ENCODE results near the gene ARHGEF12. TPM values are rescaled to one million over a fixed set of nuclear protein-coding genes. Genes with fewer than 3 reads are reported as not detected.

The ARHGEF12 gene
- total RNA-seq, 3 donors from 2014 or later = 15.7 to 19.9 (median 18.7) TPM

GRCh38 chr11:120329556-120329955, 6.7 kb upstream of the ARHGEF12 start:
- Mint-ChIP-seq H3K4me1 (ENCODE audit: low read depth) (peaks cover 20% of the 10 kb centered on the region), H3K27me3 (ENCODE audit: low read depth) (peaks cover 45% of the 10 kb centered on the region), H3K9me3 (no peaks in the 10 kb centered on the region), H3K4me3 (no peak overlapping the region), H3K36me3 (ENCODE audit: insufficient read depth) (no peaks in the 10 kb centered on the region)
- ATAC-seq (no peak), DNase-seq (no peak)

GRCh38 chr11:120330045-120330444, 6.2 kb upstream of the ARHGEF12 start:
- Mint-ChIP-seq H3K27me3 (ENCODE audit: low read depth) (peaks cover 41% of the 10 kb centered on the region), H3K4me1 (ENCODE audit: low read depth) (peaks cover 21% of the 10 kb centered on the region), H3K36me3 (ENCODE audit: insufficient read depth) (no peaks in the 10 kb centered on the region), H3K9me3 (no peaks in the 10 kb centered on the region), H3K4me3 (no peak overlapping the region)
- no peak for DNase-seq
- ATAC-seq = no peak

GRCh38 chr11:120331301-120331996, 4.8 kb upstream of the ARHGEF12 start:
- no peak for ATAC-seq
- Mint-ChIP-seq H3K27me3 (ENCODE audit: low read depth) (peaks cover 33% of the 10 kb centered on the region), H3K4me3 (no peak overlapping the region), H3K9me3 (no peaks in the 10 kb centered on the region), H3K36me3 (ENCODE audit: insufficient read depth) (no peaks in the 10 kb centered on the region), H3K4me1 (ENCODE audit: low read depth) (peaks cover 14% of the 10 kb centered on the region)
- no peak for DNase-seq

- no peaks in the 10 kb centered on the region for H3K9me3 Mint-ChIP-seq
- peaks cover 19% of the 10 kb centered on the region for H3K4me1 Mint-ChIP-seq (ENCODE audit: low read depth)
- H3K36me3 Mint-ChIP-seq (ENCODE audit: insufficient read depth) = no peaks in the 10 kb centered on the region
- no peak overlapping the region for H3K4me3 Mint-ChIP-seq
- ATAC-seq (no peak), DNase-seq (no peak)
- H3K27me3 Mint-ChIP-seq (ENCODE audit: low read depth) = peaks cover 40% of the 10 kb centered on the region
These were observed 3.1 kb upstream of the ARHGEF12 start for GRCh38 chr11:120332822-120333716.

- no peak for ATAC-seq
- Mint-ChIP-seq H3K4me3 (no peak overlapping the region), H3K4me1 (ENCODE audit: low read depth) (peaks cover 23% of the 10 kb centered on the region), H3K36me3 (ENCODE audit: insufficient read depth) (no peaks in the 10 kb centered on the region), H3K9me3 (no peaks in the 10 kb centered on the region), H3K27me3 (ENCODE audit: low read depth) (peaks cover 41% of the 10 kb centered on the region)
- no peak for DNase-seq
These were observed 2.4 kb upstream of the ARHGEF12 start for GRCh38 chr11:120333801-120334200.

GRCh38 chr11:120334332-120334731, 1.9 kb upstream of the ARHGEF12 start:
- Mint-ChIP-seq H3K4me1 (ENCODE audit: low read depth) (peaks cover 25% of the 10 kb centered on the region), H3K9me3 (no peaks in the 10 kb centered on the region), H3K27me3 (ENCODE audit: low read depth) (peaks cover 40% of the 10 kb centered on the region), H3K4me3 (no peak overlapping the region), H3K36me3 (ENCODE audit: insufficient read depth) (no peaks in the 10 kb centered on the region)
- ATAC-seq = no peak
- no peak for DNase-seq

- ATAC-seq = no peak
- Mint-ChIP-seq H3K36me3 (ENCODE audit: insufficient read depth) (no peaks in the 10 kb centered on the region), H3K4me1 (ENCODE audit: low read depth) (peaks cover 31% of the 10 kb centered on the region), H3K4me3 (peak overlapping the region; percentile 75), H3K9me3 (no peaks in the 10 kb centered on the region), H3K27me3 (ENCODE audit: low read depth) (peaks cover 43% of the 10 kb centered on the region)
- DNase-seq = peak; percentile 52
These were observed 1.2 kb upstream of the ARHGEF12 start for GRCh38 chr11:120334894-120335462.

GRCh38 chr11:120335556-120335907, 681 bp upstream of the ARHGEF12 start:
- no peaks in the 10 kb centered on the region for H3K9me3 Mint-ChIP-seq
- H3K4me3 Mint-ChIP-seq = peak overlapping the region; percentile 75
- ATAC-seq (peak; percentile 10 to 14), DNase-seq (no peak)
- peaks cover 36% of the 10 kb centered on the region for H3K4me1 Mint-ChIP-seq (ENCODE audit: low read depth)
- no peaks in the 10 kb centered on the region for H3K36me3 Mint-ChIP-seq (ENCODE audit: insufficient read depth)
- peaks cover 45% of the 10 kb centered on the region for H3K27me3 Mint-ChIP-seq (ENCODE audit: low read depth)

- Mint-ChIP-seq H3K4me3 (peak overlapping the region; percentile 90), H3K36me3 (ENCODE audit: insufficient read depth) (no peaks in the 10 kb centered on the region), H3K4me1 (ENCODE audit: low read depth) (peaks cover 38% of the 10 kb centered on the region), H3K27me3 (ENCODE audit: low read depth) (peaks cover 50% of the 10 kb centered on the region), H3K9me3 (no peaks in the 10 kb centered on the region)
- ATAC-seq (peak; percentile 65), DNase-seq (peak; percentile 26)
These were observed 585 bp downstream of the ARHGEF12 start for GRCh38 chr11:120336641-120337354.

GRCh38 chr11:120337355-120338106, 1.3 kb downstream of the ARHGEF12 start:
- Mint-ChIP-seq H3K4me3 (peak overlapping the region; percentile 90), H3K4me1 (ENCODE audit: low read depth) (peaks cover 38% of the 10 kb centered on the region), H3K36me3 (ENCODE audit: insufficient read depth) (no peaks in the 10 kb centered on the region), H3K27me3 (ENCODE audit: low read depth) (peaks cover 57% of the 10 kb centered on the region), H3K9me3 (peaks cover 4% of the 10 kb centered on the region)
- DNase-seq (no peak), ATAC-seq (no peak)

- Mint-ChIP-seq H3K4me1 (ENCODE audit: low read depth) (peaks cover 36% of the 10 kb centered on the region), H3K27me3 (ENCODE audit: low read depth) (peaks cover 52% of the 10 kb centered on the region)
- no peak for ATAC-seq
These were observed 2.1 kb downstream of the ARHGEF12 start for GRCh38 chr11:120338107-120338933.

GRCh38 chr11:120339394-120339890, 3.2 kb downstream of the ARHGEF12 start:
- ATAC-seq (no peak), DNase-seq (no peak)
- Mint-ChIP-seq H3K4me1 (ENCODE audit: low read depth) (peaks cover 44% of the 10 kb centered on the region), H3K4me3 (no peak overlapping the region), H3K27me3 (ENCODE audit: low read depth) (peaks cover 54% of the 10 kb centered on the region), H3K9me3 (peaks cover 4% of the 10 kb centered on the region), H3K36me3 (ENCODE audit: insufficient read depth) (no peaks in the 10 kb centered on the region)

More at GRCh38 chr11:120338107-120338933, 2.1 kb downstream of the ARHGEF12 start:
- Mint-ChIP-seq H3K4me3 (peak overlapping the region; percentile 90), H3K36me3 (ENCODE audit: insufficient read depth) (no peaks in the 10 kb centered on the region), H3K9me3 (peaks cover 4% of the 10 kb centered on the region)
- no peak for DNase-seq

GRCh38 chr11:120340529-120340928, 4.3 kb downstream of the ARHGEF12 start:
- no peak overlapping the region for H3K4me3 Mint-ChIP-seq
- H3K36me3 Mint-ChIP-seq (ENCODE audit: insufficient read depth) = no peaks in the 10 kb centered on the region
- ATAC-seq (peak; percentile 11 to 21), DNase-seq (no peak)
- H3K27me3 Mint-ChIP-seq (ENCODE audit: low read depth) = peaks cover 56% of the 10 kb centered on the region
- peaks cover 48% of the 10 kb centered on the region for H3K4me1 Mint-ChIP-seq (ENCODE audit: low read depth)
- H3K9me3 Mint-ChIP-seq = peaks cover 4% of the 10 kb centered on the region
